Ectodermal cell (in vitro differentiated cells): ENCODE data around the gene DIP2B.
"Not testable (repeated sequence)": the region's sequence is repeated elsewhere in the genome, so short reads cannot be mapped to it uniquely, and the experiment has no call there.

Experiments used
- H3K27ac ChIP-seq: 2 replicates; pipeline ENCODE4 v1.7.0; 2013; ENCODE audit warnings: mild to moderate bottlenecking, low read depth, low read length; ENCODE audit not compliant: insufficient read depth, poor library complexity, severe bottlenecking
- H3K27me3 ChIP-seq: 2 replicates; pipeline ENCODE4 v1.7.0; 2013; ENCODE audit warnings: mild to moderate bottlenecking, low read length; ENCODE audit not compliant: insufficient read depth, control insufficient read depth, poor library complexity, severe bottlenecking
- H3K36me3 ChIP-seq: one replicate; pipeline ENCODE4 v1.7.0; 2013; ENCODE audit warnings: low read length; ENCODE audit not compliant: control insufficient read depth, insufficient read depth
- H3K4me1 ChIP-seq: one replicate; pipeline ENCODE4 v1.7.0; 2013; ENCODE audit warnings: low read length; ENCODE audit not compliant: control insufficient read depth, insufficient read depth
- H3K4me3 ChIP-seq: 2 replicates; pipeline ENCODE4 v1.7.0; 2013; ENCODE audit warnings: low read depth, low read length, control low read depth; ENCODE audit not compliant: insufficient read depth
- H3K9me3 ChIP-seq: 2 replicates; pipeline ENCODE4 v1.7.0; 2013; ENCODE audit warnings: mild to moderate bottlenecking, low read length, moderate library complexity; ENCODE audit not compliant: control insufficient read depth
- WGBS, 2 experiments: methylation state at CpG; one replicate each; pipeline ENCODE4 v1.1.7; 2013; ENCODE audit warnings: missing lambda C conversion rate in 2 of 2; 5-methylcytosine and 5-hydroxymethylcytosine counted together

The DIP2B gene

DNA sequence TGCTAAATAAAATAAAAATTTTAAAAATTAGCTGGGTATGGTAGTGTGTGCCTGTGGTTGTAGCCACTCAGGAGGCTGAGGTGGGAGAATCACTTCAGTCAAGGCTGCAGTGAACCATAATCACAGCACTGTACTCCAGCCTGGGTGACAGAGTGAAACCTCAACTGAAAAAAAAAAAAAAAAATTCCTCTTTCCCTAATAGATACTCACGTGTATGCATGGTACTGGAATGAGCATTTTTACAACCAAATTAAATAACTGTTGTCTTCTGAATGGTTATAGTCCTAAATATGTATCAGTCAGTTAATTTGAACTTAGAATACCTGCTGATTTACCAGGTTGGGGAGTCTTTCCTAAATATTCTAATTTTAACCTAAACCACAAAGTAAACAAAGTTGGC is 160.8 kb downstream of the DIP2B start:
- no CpG with 5 or more reads among the region's 1 CpG for WGBS, 2 experiments
- Histone ChIP-seq H3K27ac (no peak overlapping the region), H3K9me3 (no peaks in the 10 kb centered on the region), H3K4me3 (no peak overlapping the region), H3K4me1 (no peaks in the 10 kb centered on the region), H3K27me3 (no peaks in the 10 kb centered on the region), H3K36me3 (no peaks in the 10 kb centered on the region)

DNA sequence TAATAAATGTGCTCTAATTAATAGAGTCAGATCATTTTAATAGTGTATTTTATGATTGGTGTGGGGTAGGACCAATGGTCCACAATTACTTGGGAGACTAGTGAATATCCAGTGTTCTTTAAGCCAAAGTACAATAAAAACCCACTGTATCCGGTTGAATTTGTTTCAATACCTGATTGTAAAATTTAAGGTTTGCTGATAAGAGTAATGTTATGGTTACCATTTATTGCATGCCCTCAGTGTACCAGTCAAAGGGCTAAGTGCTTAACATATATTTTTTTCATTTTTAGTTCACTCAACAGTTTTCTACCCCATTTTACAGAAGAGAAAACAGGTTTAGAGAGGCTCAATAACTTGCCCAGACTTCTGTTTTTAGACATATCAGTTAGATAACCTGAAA is 161.2 kb downstream of the DIP2B start:
- no peaks in the 10 kb centered on the region for H3K4me1 ChIP-seq
- no peak overlapping the region for H3K27ac ChIP-seq
- WGBS, 2 experiments: 100% methylated on average over 1 of the region's 1 CpG
- H3K36me3 ChIP-seq: no peaks in the 10 kb centered on the region
- H3K9me3 ChIP-seq: no peaks in the 10 kb centered on the region
- no peak overlapping the region for H3K4me3 ChIP-seq
- no peaks in the 10 kb centered on the region for H3K27me3 ChIP-seq

DNA sequence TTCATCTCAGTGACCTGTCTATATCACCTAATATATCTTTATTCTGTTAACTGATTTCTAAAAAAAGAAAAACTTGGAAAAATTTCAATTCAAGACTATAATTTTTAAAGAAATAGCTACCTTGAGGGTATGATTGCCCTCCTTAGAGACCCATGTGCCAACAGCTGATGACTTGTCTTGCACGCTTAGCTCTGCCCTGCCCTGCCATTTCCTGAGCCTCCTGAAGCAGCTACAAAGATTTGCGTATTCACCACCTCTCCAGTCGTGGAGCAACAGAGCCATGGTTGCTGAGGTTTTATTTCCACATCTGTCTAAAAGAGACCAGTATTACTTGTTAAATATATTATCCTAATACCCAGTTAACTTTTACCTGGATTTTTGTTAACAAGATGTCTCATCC is 167.4 kb downstream of the DIP2B start:
- WGBS, 2 experiments: 94 to 97% methylated on average over 3 of the region's 3 CpGs
- Histone ChIP-seq H3K27ac (no peak overlapping the region), H3K4me1 (no peaks in the 10 kb centered on the region), H3K9me3 (no peaks in the 10 kb centered on the region), H3K36me3 (peaks cover 2% of the 10 kb centered on the region), H3K27me3 (no peaks in the 10 kb centered on the region), H3K4me3 (no peak overlapping the region)

DNA sequence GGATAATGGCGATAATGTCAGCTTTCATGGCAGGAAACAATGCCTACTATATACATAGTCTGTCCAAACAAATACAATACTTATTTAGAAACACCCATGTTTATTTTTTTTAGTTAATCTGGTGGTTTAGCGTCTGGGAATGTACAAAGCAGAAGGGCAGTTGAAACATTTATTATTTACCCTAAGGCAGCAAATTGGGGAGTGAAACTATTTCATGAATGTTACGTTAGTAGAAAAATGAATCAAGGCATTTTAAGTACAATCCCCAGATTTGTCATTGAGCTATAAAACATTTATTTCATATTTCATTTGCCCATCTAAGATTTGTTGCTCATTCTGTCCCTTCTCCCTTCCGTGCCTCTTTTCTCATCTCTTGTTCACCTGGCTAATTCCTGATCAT is 172.0 kb downstream of the DIP2B start:
- Histone ChIP-seq H3K27me3 (no peaks in the 10 kb centered on the region), H3K27ac (no peak overlapping the region), H3K4me3 (no peak overlapping the region), H3K9me3 (no peaks in the 10 kb centered on the region), H3K36me3 (peaks cover 15% of the 10 kb centered on the region), H3K4me1 (no peaks in the 10 kb centered on the region)
- WGBS, 2 experiments: 95 to 98% methylated on average over 3 to 4 of the region's 4 CpGs

DNA sequence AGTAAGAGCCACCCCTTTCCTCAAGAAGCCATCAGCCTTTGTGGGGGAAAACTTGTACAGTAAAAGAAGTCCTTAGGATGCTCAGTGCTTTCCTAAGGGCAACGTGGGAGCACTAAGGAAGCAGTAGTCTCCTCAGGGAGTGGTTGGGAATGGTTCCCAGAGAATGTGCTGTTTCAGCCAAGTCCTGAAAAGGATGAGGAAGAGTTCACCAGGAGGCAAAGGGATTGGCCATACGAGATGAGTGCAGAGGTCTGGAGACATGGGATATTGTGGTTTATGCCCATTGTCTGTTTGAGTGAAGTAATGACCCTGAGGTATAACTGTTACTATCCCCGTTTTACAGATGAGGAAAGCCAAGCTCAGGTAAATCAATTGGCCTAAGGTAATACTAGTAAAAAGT is 173.1 kb downstream of the DIP2B start:
- no peaks in the 10 kb centered on the region for H3K4me1 ChIP-seq
- no peak overlapping the region for H3K4me3 ChIP-seq
- peaks cover 15% of the 10 kb centered on the region for H3K36me3 ChIP-seq
- H3K27me3 ChIP-seq: no peaks in the 10 kb centered on the region
- no peak overlapping the region for H3K27ac ChIP-seq
- H3K9me3 ChIP-seq: no peaks in the 10 kb centered on the region
- 90 to 93% methylated on average over 3 of the region's 3 CpGs for WGBS, 2 experiments

DNA sequence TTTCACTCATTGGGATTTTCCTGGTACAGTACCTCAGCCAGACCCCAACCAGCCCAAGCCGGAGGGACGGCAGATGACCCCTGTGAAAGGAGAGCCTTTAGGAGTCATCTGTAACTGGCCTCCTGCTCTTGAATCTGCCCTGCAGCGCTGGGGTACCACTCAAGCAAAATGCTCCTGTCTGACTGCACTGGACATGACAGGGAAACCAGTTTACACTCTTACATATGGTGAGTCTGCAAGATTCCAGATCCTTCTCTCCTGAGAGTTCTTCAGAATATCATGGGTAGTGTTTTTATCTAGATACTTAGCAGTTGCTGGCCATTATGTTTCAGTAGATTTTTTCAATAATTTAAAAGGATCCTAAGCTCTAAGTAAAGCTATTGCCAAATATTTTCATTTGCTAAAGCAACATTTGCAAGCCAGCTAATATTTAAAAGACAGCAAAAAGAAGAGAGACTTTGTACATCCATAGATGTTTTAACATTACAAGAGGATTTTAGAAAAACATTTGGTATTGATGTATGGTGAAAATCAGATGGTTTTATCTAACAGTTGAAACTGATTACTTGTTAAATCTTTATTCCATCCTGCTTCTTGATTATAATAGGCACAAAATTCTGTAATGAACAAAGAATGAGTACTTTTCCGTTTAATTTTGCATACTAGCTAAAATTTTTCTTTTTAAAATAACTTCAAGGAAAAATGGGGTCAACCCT is 174.0 kb downstream of the DIP2B start:
- H3K36me3 ChIP-seq: peaks cover 15% of the 10 kb centered on the region
- WGBS, 2 experiments: 98 to 99% methylated on average over 3 to 4 of the region's 4 CpGs
- no peak overlapping the region for H3K4me3 ChIP-seq
- H3K4me1 ChIP-seq: no peaks in the 10 kb centered on the region
- no peak overlapping the region for H3K27ac ChIP-seq
- no peaks in the 10 kb centered on the region for H3K27me3 ChIP-seq
- no peaks in the 10 kb centered on the region for H3K9me3 ChIP-seq

DNA sequence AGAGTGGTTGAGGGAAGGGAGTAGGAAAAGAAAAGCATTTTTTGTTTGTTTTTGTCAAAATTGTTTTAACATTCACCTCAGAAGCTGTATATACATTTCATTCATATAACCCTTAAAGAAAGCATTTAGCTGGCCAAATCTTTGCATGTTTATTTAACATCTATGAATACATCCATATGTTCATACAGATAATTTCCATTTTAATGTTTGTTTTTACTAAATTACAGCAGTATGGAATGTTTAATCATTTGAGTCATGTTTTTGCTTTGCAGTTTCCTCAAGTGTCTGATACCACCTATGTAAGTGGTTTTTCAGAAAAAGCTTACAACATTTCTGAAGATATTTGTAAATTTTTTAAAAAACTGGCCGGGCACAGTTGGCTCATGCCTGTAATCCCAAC is 174.8 kb downstream of the DIP2B start:
- H3K36me3 ChIP-seq: peaks cover 15% of the 10 kb centered on the region
- no peaks in the 10 kb centered on the region for H3K9me3 ChIP-seq
- no peak overlapping the region for H3K4me3 ChIP-seq
- no peak overlapping the region for H3K27ac ChIP-seq
- H3K4me1 ChIP-seq: no peaks in the 10 kb centered on the region
- 91 to 96% methylated on average over 1 of the region's 1 CpG for WGBS, 2 experiments
- no peaks in the 10 kb centered on the region for H3K27me3 ChIP-seq

DNA sequence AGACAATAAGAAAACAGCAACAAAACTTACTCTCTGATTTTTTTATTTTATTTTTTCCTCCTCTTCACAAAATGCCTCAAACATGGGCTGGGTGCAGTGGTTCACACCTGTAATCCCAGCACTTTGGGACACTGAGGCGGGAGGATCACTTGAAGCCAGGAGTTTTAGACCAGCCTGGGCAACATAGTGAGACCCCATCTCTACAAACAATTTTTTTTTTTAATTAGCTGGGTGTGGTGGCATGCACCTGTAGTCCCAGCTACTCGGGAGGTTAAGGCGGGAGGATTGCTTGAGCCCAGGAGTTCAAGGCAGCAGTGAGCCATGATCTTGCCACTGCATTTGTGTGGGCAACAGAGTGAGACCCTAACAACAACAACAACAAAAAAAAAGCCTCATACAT is 176.3 kb downstream of the DIP2B start:
- not testable (repeated sequence) for H3K27me3 ChIP-seq, H3K27ac ChIP-seq, H3K4me1 ChIP-seq, H3K4me3 ChIP-seq, H3K9me3 ChIP-seq
- H3K36me3 ChIP-seq: peaks cover 13% of the 10 kb centered on the region
- WGBS, 2 experiments: 95 to 98% methylated on average over 3 of the region's 3 CpGs

DNA sequence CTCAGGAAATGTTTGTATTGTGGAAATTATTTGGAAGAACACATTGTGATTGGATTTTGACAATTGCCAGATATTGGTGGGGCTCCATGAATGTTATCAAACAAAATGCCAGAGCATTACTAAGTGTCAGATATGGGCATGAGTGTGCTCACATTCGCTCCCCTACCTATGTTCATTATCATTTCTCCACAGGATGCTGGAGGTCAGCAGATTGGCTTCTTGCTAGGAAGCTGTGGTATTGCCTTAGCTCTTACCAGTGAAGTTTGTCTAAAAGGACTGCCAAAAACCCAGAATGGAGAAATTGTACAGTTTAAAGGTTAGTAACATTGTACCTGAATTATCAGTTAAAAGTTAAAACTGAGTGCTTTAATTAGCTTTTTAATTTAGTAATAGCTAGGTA is 180.9 kb downstream of the DIP2B start:
- 86 to 94% methylated on average over 1 of the region's 1 CpG for WGBS, 2 experiments
- Histone ChIP-seq H3K4me1 (no peaks in the 10 kb centered on the region), H3K27me3 (no peaks in the 10 kb centered on the region), H3K9me3 (no peaks in the 10 kb centered on the region), H3K36me3 (peaks cover 6% of the 10 kb centered on the region), H3K4me3 (no peak overlapping the region), H3K27ac (no peak overlapping the region)

DNA sequence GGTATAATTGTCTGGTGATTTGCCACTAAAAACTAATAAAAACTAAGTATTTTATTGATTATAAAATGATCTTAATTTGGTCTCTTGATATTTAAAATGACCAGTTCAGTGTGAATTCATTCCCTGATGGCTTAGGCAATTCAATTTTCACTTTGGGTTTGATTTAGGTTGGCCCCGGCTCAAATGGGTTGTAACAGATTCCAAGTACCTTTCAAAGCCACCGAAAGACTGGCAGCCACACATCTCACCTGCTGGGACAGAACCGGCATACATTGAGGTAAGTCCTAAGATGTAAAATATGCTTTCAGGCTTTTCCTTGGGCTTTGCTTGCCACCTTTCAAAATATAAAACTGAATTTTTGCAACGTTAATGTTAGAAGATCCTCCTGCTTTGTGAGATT is 181.6 kb downstream of the DIP2B start:
- Histone ChIP-seq H3K9me3 (no peaks in the 10 kb centered on the region), H3K4me1 (no peaks in the 10 kb centered on the region), H3K4me3 (no peak overlapping the region), H3K27ac (no peak overlapping the region), H3K36me3 (no peaks in the 10 kb centered on the region), H3K27me3 (no peaks in the 10 kb centered on the region)
- WGBS, 2 experiments: 90 to 98% methylated on average over 4 of the region's 4 CpGs

DNA sequence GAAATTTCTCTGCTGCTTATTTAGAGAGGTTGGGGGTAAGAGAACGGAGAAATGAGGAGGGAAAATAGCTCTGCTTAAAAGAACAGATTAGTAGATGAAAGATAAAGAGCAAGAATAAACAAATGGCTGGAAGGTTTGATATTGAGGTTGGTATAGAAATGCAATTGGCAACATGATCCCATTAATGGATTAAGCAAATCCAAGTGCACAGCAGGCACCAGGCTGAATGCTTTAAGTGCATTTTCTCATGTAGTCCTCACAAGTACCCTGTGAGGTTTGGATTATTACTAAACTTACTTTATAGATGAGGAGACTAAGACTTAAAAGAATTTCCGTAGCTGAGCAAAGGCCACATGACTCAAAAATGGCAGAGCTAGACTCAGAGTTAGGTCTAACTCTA is 182.2 kb downstream of the DIP2B start:
- Histone ChIP-seq H3K27ac (no peak overlapping the region), H3K4me1 (no peaks in the 10 kb centered on the region), H3K27me3 (no peaks in the 10 kb centered on the region), H3K4me3 (no peak overlapping the region), H3K9me3 (no peaks in the 10 kb centered on the region), H3K36me3 (no peaks in the 10 kb centered on the region)
- WGBS, 2 experiments: 87 to 95% methylated on average over 2 of the region's 2 CpGs
